ENCODE data around the gene PYGB. TPM values are rescaled to one million over a fixed set of nuclear protein-coding genes. Genes with fewer than 3 reads are reported as not detected.

PYGB gene
- total RNA-seq, 1 donor = 194 TPM

DNA sequence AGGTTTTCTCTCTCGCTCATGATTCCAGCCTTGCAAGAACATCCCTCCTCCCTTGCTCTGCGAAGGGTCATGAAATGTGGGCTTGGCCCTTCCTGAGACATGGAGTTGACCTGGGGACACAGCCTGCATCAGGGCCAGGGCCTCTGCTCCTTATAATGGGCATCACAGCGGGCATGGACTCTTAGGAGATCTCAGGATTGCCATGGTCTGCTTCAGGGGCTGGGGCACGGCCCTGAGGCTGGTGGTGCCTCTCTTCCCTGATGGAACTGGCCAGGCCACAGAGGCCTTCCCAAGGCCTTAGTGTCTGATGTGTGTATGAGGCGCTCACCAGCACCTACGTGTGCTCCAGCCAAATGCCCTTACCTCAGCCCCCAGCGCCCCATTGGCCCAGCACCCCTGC is 28.5 kb upstream of the PYGB start:
- TF ChIP-seq, protein P1, sequence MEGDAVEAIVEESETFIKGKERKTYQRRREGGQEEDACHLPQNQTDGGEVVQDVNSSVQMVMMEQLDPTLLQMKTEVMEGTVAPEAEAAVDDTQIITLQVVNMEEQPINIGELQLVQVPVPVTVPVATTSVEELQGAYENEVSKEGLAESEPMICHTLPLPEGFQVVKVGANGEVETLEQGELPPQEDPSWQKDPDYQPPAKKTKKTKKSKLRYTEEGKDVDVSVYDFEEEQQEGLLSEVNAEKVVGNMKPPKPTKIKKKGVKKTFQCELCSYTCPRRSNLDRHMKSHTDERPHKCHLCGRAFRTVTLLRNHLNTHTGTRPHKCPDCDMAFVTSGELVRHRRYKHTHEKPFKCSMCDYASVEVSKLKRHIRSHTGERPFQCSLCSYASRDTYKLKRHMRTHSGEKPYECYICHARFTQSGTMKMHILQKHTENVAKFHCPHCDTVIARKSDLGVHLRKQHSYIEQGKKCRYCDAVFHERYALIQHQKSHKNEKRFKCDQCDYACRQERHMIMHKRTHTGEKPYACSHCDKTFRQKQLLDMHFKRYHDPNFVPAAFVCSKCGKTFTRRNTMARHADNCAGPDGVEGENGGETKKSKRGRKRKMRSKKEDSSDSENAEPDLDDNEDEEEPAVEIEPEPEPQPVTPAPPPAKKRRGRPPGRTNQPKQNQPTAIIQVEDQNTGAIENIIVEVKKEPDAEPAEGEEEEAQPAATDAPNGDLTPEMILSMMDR (IDR thresholded peaks at IDR 0.05; ENCODE audit: extremely low read depth, low read depth, low read length) = no peak
- Histone ChIP-seq H3K79me2 (ENCODE audit: insufficient read depth, low read length) (no peaks in the 10 kb centered on the region), H3K36me3 (ENCODE audit: insufficient read depth, low read length) (peaks cover 62% of the 10 kb centered on the region), H4K20me1 (ENCODE audit: insufficient read depth, low read length) (no peaks in the 10 kb centered on the region), H3K4me1 (ENCODE audit: insufficient read depth, low read length) (peaks cover 14% of the 10 kb centered on the region), H3K9me3 (ENCODE audit: low read depth, low read length) (no peaks in the 10 kb centered on the region), H3K27me3 (ENCODE audit: insufficient read depth, low read length) (no peaks in the 10 kb centered on the region), H3K27ac (ENCODE audit: low read depth, low read length) (no peak overlapping the region), H3K4me2 (ENCODE audit: insufficient read depth, low read length) (no peak overlapping the region), H3K4me3 (ENCODE audit: insufficient read depth, low read length) (no peak overlapping the region), H2AFZ (ENCODE audit: low read length) (no peak overlapping the region)
- DNase-seq (ENCODE audit: insufficient read length, low spot score, missing footprints) = no peak

DNA sequence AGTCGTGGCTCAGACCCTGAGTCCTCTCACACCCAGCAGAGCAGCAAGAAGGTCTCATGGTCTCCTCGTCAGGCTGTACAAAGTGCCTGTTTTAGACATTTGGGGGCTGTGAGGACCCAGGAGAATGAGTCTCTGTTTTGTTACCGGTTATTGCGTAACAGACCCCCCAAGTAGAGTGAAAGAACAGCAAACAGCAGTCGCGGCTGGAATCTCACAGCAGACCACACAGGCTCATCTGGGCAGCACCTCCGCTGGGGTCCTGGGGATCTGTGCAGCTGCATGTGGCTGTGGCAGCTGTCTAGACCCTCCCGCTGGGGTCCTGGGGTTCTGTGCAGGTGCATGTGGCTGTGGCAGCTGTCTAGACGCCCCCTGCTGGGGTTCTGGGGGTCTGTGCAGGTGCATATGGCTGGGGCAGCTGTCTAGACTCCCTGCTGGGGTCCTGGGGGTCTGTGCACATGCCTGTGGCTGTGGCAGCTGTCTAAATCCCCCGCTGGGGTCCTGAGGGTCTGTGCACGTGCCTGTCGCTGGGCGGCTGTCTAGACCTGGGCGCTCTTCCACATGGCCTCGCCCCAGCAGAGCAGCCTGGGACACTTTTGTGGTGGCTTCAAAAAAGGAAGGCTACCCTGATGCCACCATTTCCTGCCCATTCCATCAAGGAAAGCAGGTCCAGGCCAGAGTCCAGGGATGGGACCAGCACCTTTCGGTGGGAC is 27.7 kb upstream of the PYGB start:
- Histone ChIP-seq H3K27ac (ENCODE audit: low read depth, low read length) (no peak overlapping the region), H3K4me2 (ENCODE audit: insufficient read depth, low read length) (no peak overlapping the region), H3K9me3 (ENCODE audit: low read depth, low read length) (no peaks in the 10 kb centered on the region), H2AFZ (ENCODE audit: low read length) (no peak overlapping the region), H3K4me1 (ENCODE audit: insufficient read depth, low read length) (peaks cover 14% of the 10 kb centered on the region), H3K79me2 (ENCODE audit: insufficient read depth, low read length) (no peaks in the 10 kb centered on the region), H3K4me3 (ENCODE audit: insufficient read depth, low read length) (no peak overlapping the region), H3K36me3 (ENCODE audit: insufficient read depth, low read length) (peaks cover 55% of the 10 kb centered on the region), H4K20me1 (ENCODE audit: insufficient read depth, low read length) (no peaks in the 10 kb centered on the region), H3K27me3 (ENCODE audit: insufficient read depth, low read length) (no peaks in the 10 kb centered on the region)
- no peak for DNase-seq (ENCODE audit: insufficient read length, low spot score, missing footprints)
- TF ChIP-seq, protein P1 (IDR thresholded peaks at IDR 0.05; ENCODE audit: extremely low read depth, low read depth, low read length) = peak; percentile 28

DNA sequence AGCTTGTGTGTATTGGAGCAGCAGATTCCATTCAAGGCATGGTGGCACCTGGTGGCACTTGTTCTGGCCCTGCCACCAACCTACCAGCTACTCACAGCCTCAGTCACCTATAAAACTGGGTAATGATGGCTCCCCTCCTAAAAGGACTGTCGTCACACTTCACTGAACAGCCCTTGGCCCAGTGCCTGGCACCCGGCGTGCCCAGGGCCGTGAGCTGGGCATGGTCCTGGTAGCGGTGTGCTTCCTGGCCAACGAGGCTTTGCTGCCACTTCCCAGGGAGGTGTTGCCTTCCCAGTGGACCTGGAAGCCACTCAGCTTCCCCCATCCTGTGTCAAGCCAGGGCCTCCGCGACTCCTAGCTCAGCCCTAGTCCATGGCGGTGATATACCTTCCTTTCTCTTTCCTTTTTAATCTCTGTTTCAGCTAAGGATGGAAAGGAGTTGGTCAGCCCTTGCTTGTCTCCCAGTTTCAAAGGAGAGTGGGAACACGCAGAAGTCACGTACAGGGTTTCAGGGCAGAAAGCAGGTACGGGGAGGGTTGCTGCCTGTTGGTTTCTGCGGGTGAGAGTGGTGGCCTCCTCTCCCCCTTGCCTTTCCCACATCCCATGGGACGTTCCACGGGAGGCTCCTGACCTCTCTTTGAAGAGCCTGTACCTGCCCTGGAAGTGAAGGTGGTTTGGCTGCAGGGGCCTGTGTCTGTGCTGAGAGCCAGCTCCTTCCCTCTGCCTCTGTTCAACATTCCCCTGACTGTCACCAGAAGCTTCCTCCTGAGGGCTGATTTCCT is 26.9 kb upstream of the PYGB start:
- TF ChIP-seq, protein P1 (IDR thresholded peaks at IDR 0.05; ENCODE audit: extremely low read depth, low read depth, low read length) = no peak
- H2AFZ ChIP-seq (ENCODE audit: low read length) = no peak overlapping the region
- no peaks in the 10 kb centered on the region for H3K9me3 ChIP-seq (ENCODE audit: low read depth, low read length)
- DNase-seq (ENCODE audit: insufficient read length, low spot score, missing footprints) = no peak
- peak overlapping the region; percentile 4 for H3K27ac ChIP-seq (ENCODE audit: low read depth, low read length)
- peaks cover 14% of the 10 kb centered on the region for H3K4me1 ChIP-seq (ENCODE audit: insufficient read depth, low read length)
- H3K4me3 ChIP-seq (ENCODE audit: insufficient read depth, low read length) = no peak overlapping the region
- no peaks in the 10 kb centered on the region for H4K20me1 ChIP-seq (ENCODE audit: insufficient read depth, low read length)
- H3K36me3 ChIP-seq (ENCODE audit: insufficient read depth, low read length) = peaks cover 54% of the 10 kb centered on the region
- H3K79me2 ChIP-seq (ENCODE audit: insufficient read depth, low read length) = no peaks in the 10 kb centered on the region
- H3K4me2 ChIP-seq (ENCODE audit: insufficient read depth, low read length) = no peak overlapping the region
- no peaks in the 10 kb centered on the region for H3K27me3 ChIP-seq (ENCODE audit: insufficient read depth, low read length)
